ENCODE data around the gene ACACA. TPM values are rescaled to one million over a fixed set of nuclear protein-coding genes. Genes with fewer than 3 reads are reported as not detected.

ACACA gene
- total RNA-seq, 4 donors from 2014 or later: 28.7 to 72.7 (median 42.2) TPM

DNA sequence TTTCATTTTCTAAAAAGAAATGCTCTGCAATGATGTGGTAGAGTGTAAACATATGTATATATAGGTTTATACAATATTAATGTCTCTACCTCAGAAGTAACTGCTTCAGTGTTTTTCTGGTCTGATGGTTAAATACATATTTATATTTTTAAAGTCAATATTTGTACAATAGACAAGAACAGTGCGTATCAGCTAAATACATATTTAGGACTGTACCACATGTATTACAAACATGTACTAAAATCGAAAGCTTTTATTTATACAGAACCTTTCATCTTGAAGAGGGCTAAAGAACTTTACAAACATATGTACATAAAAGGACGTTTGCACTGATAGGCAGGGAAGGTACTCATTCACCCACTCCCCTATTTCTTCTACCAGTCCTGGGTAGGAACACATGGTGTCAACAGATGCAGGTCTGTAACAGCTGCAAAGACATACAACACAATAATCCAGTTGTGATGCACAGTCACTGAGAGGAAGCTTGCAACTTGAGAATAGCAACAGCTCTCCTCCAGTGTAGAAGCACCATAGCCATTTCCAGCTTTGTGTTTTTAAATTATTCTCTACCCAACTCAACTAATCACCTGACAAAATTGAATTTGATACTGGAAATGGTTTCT lies 237.8 kb downstream of the ACACA start:
- DNase-seq (ENCODE audit: low spot score): no peak
- TF ChIP-seq CTCF (IDR thresholded peaks at IDR 0.05): no peak
- no peak for ATAC-seq (ENCODE audit: low FRiP score)

DNA sequence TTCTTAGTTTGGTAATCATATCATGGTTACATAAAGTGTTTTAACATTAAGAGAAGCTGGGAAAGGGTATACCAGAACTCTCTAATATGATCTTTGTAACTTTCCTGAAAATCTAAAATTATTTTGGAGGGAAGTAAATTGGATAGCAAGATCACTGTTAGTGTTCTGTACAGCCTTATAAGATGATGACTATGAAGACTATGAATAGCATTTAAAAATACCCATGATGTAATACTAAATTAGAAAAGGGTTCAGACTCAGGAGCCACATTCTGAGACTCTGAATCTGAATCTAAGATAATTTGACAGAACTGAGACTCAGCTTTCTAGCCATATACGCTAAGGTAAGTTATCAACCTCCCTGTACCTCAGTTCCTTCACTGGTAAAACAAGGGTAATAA lies 238.9 kb downstream of the ACACA start:
- DNase-seq (ENCODE audit: low spot score) (no peak), ATAC-seq (ENCODE audit: low FRiP score) (no peak)
- TF ChIP-seq CTCF (IDR thresholded peaks at IDR 0.05): no peak

DNA sequence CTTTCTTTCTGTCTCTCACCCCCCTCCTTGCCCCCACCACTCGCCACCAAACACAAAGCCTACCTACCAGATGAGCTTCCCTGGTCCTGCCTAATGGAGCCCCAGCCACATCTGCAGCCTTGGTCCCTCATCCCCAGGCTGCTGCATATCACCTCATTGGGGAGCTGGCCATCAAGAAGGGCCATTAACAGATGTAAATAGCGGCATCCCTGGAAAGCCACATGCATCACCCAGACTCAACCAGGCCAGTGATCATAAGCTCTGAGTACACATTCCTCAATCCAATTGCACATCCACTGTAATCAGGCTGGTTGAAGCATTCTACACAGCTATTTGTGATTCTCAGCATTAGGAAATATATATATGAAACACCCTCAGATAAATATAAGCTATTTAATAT lies 242.6 kb downstream of the ACACA start:
- ATAC-seq (ENCODE audit: low FRiP score) (no peak), DNase-seq (ENCODE audit: low spot score) (no peak)
- TF ChIP-seq CTCF (IDR thresholded peaks at IDR 0.05): no peak

DNA sequence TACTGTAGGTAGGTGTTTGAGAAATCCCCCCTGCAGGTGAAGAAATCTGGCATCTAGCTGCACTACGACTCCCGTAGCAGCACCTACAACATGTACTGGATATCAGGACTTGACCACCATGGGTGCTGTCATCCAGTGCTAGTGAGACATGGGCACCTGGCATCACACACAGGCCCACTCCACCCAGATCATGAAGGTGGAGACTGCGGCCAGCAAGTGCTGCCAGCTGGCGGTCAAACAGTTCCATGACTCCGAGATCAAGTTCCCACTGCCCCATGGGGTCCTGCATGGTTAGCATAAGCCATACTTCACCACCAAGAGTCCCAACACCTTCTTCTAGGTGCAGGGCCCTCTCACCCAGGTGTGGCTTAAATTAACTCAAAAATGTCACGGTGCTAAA lies 243.8 kb downstream of the ACACA start:
- DNase-seq (ENCODE audit: low spot score): no peak

GRCh38 chr17:37160944-37161343 lies 245.7 kb downstream of the ACACA start:
- ATAC-seq (ENCODE audit: low FRiP score): no peak
- TF ChIP-seq CTCF (IDR thresholded peaks at IDR 0.05): no peak
- no peak for DNase-seq (ENCODE audit: low spot score)

More for the DNA sequence above, 243.8 kb downstream of the ACACA start:
- TF ChIP-seq CTCF (IDR thresholded peaks at IDR 0.05): no peak
- no peak for ATAC-seq (ENCODE audit: low FRiP score)

DNA sequence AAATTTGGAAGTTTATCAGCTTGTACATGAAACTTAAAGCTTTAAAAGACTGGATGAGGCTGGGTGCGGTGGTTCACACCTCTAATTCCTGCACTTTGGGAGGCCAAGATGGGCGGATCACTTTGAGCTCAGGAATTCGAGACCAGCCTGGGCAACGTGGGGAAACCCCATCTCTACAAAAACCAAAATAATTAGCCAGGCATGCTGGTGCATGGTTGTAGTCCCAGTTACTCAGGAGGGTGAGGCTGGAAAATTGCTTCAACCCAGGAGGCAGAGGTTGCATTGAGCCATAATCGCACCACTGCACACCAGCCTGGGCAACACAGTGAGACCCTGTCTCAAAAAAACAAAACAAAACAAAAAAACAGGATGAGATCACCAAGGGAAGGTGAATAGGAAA lies 248.3 kb downstream of the ACACA start:
- TF ChIP-seq CTCF (IDR thresholded peaks at IDR 0.05): no peak
- DNase-seq (ENCODE audit: low spot score) (no peak), ATAC-seq (ENCODE audit: low FRiP score) (no peak)

GRCh38 chr17:37148156-37148555 lies 258.5 kb downstream of the ACACA start:
- no peak for ATAC-seq (ENCODE audit: low FRiP score)

More at GRCh38 chr17:37148156-37148555, 258.5 kb downstream of the ACACA start:
- DNase-seq (ENCODE audit: low spot score): no peak
- no peak for TF ChIP-seq CTCF (IDR thresholded peaks at IDR 0.05)
